GM12878 (cell line): ENCODE measurements around the gene ZNF212. TPM values are rescaled to one million over a fixed set of nuclear protein-coding genes. Genes with fewer than 3 reads are reported as not detected.

Experiments
- ATAC-seq: fragments of 200-7000 bp; cut with Tn5 transposase; 3 replicates; pipeline ENCODE4 v1.9.1; 2020; ENCODE audit warnings: mild to moderate bottlenecking, moderate library complexity
- BruUV-seq: library from RNA; stranded (reverse); fragments of 400-500 nt; replicated peaks from 2 replicates; lab custom pipeline; 2021; lab: Mats Ljungman, UMichigan
- CTCF ChIA-PET: fragments of 300-600 bp; sonication (Branson Sonifier 250); formaldehyde crosslinking; extraction: SDS; loops from one replicate; lab custom pipeline; 2021; ENCODE audit warnings: inconsistent platforms; lab: Yijun Ruan, JAX
- POLR2A ChIA-PET: fragments of 350-600 bp; formaldehyde crosslinking; extraction: SDS; loops from one replicate; lab custom pipeline; 2021; ENCODE audit warnings: inconsistent platforms; lab: Charles Lee
- RAD21 ChIA-PET: fragments of 300-600 bp; sonication (Branson Sonifier 250); formaldehyde crosslinking; loops from one replicate; lab custom pipeline; 2023; ENCODE audit warnings: antibody characterized with exemption; ENCODE audit not compliant: unreplicated experiment; lab: Charles Lee
- SMC1A ChIA-PET: fragments of 300-600 bp; sonication (Branson Sonifier 250); formaldehyde crosslinking; loops from one replicate; lab custom pipeline; 2023; ENCODE audit not compliant: unreplicated experiment, uncharacterized antibody; lab: Charles Lee
- DNase-seq: peaks from one replicate; pipeline ENCODE4 v3.0.0-alpha.2; 2011; ENCODE audit warnings: low read depth, low spot score
- FAIRE-seq: peaks from 3 replicates; lab custom pipeline; 2011; peaks lifted over from hg19 to GRCh38; lab: Jason Lieb, UNC
- H2AFZ ChIP-seq: 2 replicates; pipeline ENCODE4 v1.6.0; 2011; ENCODE audit warnings: low read depth, low read length, control low read depth; ENCODE audit not compliant: control insufficient read depth
- H3K27ac ChIP-seq: 2 replicates; pipeline ENCODE4 v1.5.1; 2011; ENCODE audit warnings: control low read depth; ENCODE audit not compliant: control insufficient read depth, insufficient read depth
- H3K27me3 ChIP-seq, 2 experiments: replicated peaks in 1 of 2; 2 replicates each; pipeline versions ENCODE4 v1.6.0 to v1.6.1; 2011; ENCODE audit warnings: low read length in 1 of 2; ENCODE audit not compliant: control insufficient read depth in 2 of 2, insufficient read depth in 2 of 2
- H3K36me3 ChIP-seq, 2 experiments: 2 replicates each; pipeline ENCODE4 v1.5.1; 2011; ENCODE audit warnings: low read length in 1 of 2; ENCODE audit not compliant: control insufficient read depth in 2 of 2, insufficient read depth in 2 of 2
- H3K4me1 ChIP-seq: 2 replicates; pipeline ENCODE4 v1.6.1; 2011; ENCODE audit warnings: mild to moderate bottlenecking, low read length, moderate library complexity, mixed read lengths; ENCODE audit not compliant: control insufficient read depth, insufficient read depth
- H3K4me2 ChIP-seq: 2 replicates; pipeline ENCODE4 v1.6.0; 2011; ENCODE audit warnings: control low read depth; ENCODE audit not compliant: control insufficient read depth, insufficient read depth
- H3K4me3 ChIP-seq: fragments of 200-600 bp; sonication (generic); 2 replicates; pipeline ENCODE4 v1.5.1; 2016
- H3K79me2 ChIP-seq: 2 replicates; pipeline ENCODE4 v1.6.0; 2011; ENCODE audit warnings: low read length; ENCODE audit not compliant: control insufficient read depth, insufficient read depth
- H3K9ac ChIP-seq: 2 replicates; pipeline ENCODE4 v1.8.0; 2011; ENCODE audit warnings: low read length, control low read depth, mixed read lengths; ENCODE audit not compliant: control insufficient read depth, insufficient read depth
- H3K9me3 ChIP-seq: replicated peaks from 3 replicates; pipeline ENCODE4 v1.5.1; 2011; ENCODE audit warnings: mild to moderate bottlenecking, low read length; ENCODE audit not compliant: control insufficient read depth, insufficient read depth
- H4K20me1 ChIP-seq: 2 replicates; pipeline ENCODE4 v1.6.0; 2011; ENCODE audit not compliant: control insufficient read depth, insufficient read depth
- IRF4 ChIP-seq: IDR thresholded peaks from 2 replicates; pipeline ENCODE4 v1.6.1; 2011; ENCODE audit warnings: low read depth, low read length
- MEF2B ChIP-seq: fragments of 450-650 bp; IDR thresholded peaks from 2 replicates; pipeline ENCODE4 v1.6.1; 2018; ENCODE audit warnings: mild to moderate bottlenecking, moderate library complexity; ENCODE audit not compliant: partially characterized antibody, poor library complexity, severe bottlenecking
- MXI1 ChIP-seq: fragments of 150-350 bp; IDR thresholded peaks from 2 replicates; pipeline ENCODE4 v1.6.1; 2011; ENCODE audit warnings: low read depth, mild to moderate bottlenecking, inconsistent platforms, low read length, improper control_type of control experiment
- NFYB ChIP-seq: IDR thresholded peaks from 2 replicates; pipeline ENCODE4 v1.6.1; 2011; ENCODE audit warnings: low read depth, mild to moderate bottlenecking, low read length, improper control_type of control experiment, moderate library complexity; ENCODE audit not compliant: insufficient read depth
- NRF1 ChIP-seq: conservative IDR thresholded peaks from 2 replicates; pipeline ENCODE4 v1.6.1; 2011; ENCODE audit warnings: mild to moderate bottlenecking, low read depth, low read length, improper control_type of control experiment
- SMAD5 ChIP-seq: IDR thresholded peaks from 2 replicates; pipeline ENCODE4 v1.6.1; 2016; ENCODE audit warnings: antibody characterized with exemption, low read depth
- TCF3 ChIP-seq: IDR thresholded peaks from 2 replicates; pipeline ENCODE4 v1.6.1; 2012; ENCODE audit warnings: low read depth, mild to moderate bottlenecking, low read length, borderline replicate concordance; ENCODE audit not compliant: insufficient read depth
- ZNF217 ChIP-seq: fragments of 450-650 bp; IDR thresholded peaks from 2 replicates; pipeline ENCODE4 v1.6.1; 2017; ENCODE audit warnings: antibody characterized with exemption, mild to moderate bottlenecking
- WGBS: methylation state at CpG from one replicate; pipeline ENCODE4 v1.1.6; 2016; ENCODE audit warnings: low lambda C conversion rate; ENCODE audit not compliant: insufficient replicate concordance, insufficient coverage; ENCODE audit errors: missing lambda C conversion rate; 5-methylcytosine and 5-hydroxymethylcytosine counted together
- in situ Hi-C: fragments of 300-500 bp; cut with MboI; formaldehyde crosslinking; loops from 9 replicates; pipeline ENCODE4 v1.14.3; 2018; ENCODE audit warnings: mixed read lengths
- intact Hi-C: fragments of 100-400 bp; cut with micrococcal nuclease; formaldehyde crosslinking; loops from one replicate; pipeline ENCODE4 v1.14.2; 2022; ENCODE audit not compliant: unreplicated experiment
- polyA plus RNA-seq, 11 experiments: library from polyadenylated mRNA; depleted of rRNA in 4 of 11; unstranded in 6 of 11; stranded (reverse) in 5 of 11; fragments of >200 nt; fragmentation: Nextera tagmentation in 4 of 11; fragmentation: Illumina TruSeq in 1 of 11; extraction: Ambion mirVana in 4 of 11; extraction: Trizol in 1 of 11; gene quantifications; 1 replicate in 1 of 11; 2 replicates in 10 of 11; pipeline versions ENCODE4 v1.2.1 to v1.2.3, GENCODE V29; 2011 to 2016; ENCODE audit warnings: inconsistent platforms in 2 of 11, missing spikeins in 2 of 11, low read depth in 1 of 11
- total RNA-seq, 4 experiments: library from RNA; depleted of rRNA in 3 of 4; stranded (reverse); fragments of >200 nt in 3 of 4; fragmentation: Illumina TruSeq in 1 of 4; extraction: Trizol in 1 of 4; gene quantifications; 2 replicates each; pipeline versions ENCODE4 v1.2.1 to v1.2.3, GENCODE V29; 2013 to 2021
- TF ChIP-seq, protein P1 (sequence below): IDR thresholded peaks from 2 replicates; pipeline ENCODE4 v1.6.1; 2011; ENCODE audit warnings: low read depth, mild to moderate bottlenecking, low read length, moderate library complexity, borderline replicate concordance; ENCODE audit errors: extremely low read depth

The ZNF212 gene
- total and polyA plus RNA-seq, 10 of the 15 experiments (the other 5 are each of a cell fraction or from before 2014, with no cell fraction given) = 1.2 to 11.6 (median 5.4) TPM

DNA sequence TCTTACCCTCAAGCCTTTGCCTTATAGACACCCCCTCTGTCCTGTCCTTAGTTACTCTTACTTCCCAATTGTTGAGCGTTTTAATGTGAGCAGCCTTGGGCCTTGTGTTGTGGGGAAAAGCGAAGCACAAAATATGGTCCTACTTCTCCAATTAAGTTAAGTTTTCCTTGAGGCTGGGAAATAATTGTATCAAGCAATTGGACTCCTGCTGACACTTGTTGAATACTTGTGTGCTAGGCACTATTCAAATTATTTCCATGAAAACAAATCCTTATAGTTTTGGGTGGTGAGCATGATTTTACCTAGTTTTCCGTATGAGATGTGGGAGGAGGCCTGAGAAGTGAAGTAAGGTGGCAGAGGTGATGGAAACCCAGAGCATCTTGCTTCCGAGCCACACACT, 17.1 kb downstream of the ZNF212 start (continued):
- TF ChIP-seq IRF4 = no peak
- TF ChIP-seq, all 136 proteins: peak for 0

DNA sequence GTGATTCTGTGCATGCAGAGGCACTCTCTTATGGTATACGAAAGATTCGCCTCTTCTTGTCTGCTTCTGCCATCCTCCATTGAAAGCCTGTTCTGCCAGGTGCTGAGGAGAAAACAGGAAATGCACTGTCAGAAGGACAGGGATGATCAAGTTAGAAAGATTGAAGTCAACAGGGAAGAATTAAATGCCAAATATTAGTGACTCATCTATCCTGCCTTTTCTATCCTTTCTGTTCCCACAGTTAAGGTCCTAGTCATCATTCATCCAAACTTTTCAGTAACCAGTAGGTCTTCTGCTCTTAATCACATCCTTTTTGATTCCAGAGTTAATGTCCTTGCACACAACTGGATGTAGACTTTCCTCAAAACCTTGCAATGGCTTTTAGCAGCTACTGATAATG, 17.7 kb downstream of the ZNF212 start:
- TF ChIP-seq MEF2B (no peak), NFYB (no peak), SMAD5 (no peak), ZNF217 (no peak), TCF3 (no peak), MXI1 (no peak), NRF1 (no peak)
- TF ChIP-seq, protein P1, sequence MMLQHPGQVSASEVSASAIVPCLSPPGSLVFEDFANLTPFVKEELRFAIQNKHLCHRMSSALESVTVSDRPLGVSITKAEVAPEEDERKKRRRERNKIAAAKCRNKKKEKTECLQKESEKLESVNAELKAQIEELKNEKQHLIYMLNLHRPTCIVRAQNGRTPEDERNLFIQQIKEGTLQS = no peak
- no peak overlapping the region for H3K9ac ChIP-seq
- DNase-seq = no peak
- 96% methylated on average over 2 of the region's 2 CpGs for WGBS
- intact Hi-C loops = no loop called here
- CTCF ChIA-PET = interaction anchor here (0.8 kb wide), 1 partner anchor 10 kb away, joined by 3 read pairs; no protein-coding TSS in a partner anchor
- peaks cover 6% of the 10 kb centered on the region for H3K4me1 ChIP-seq
- peaks cover 9 to 14% of the 10 kb centered on the region in 2 experiments for H3K36me3 ChIP-seq
- POLR2A ChIA-PET = no interaction called here
- FAIRE-seq = no peak
- H4K20me1 ChIP-seq = no peaks in the 10 kb centered on the region
- H3K27ac ChIP-seq = no peak overlapping the region
- ATAC-seq = no peak
- H3K4me3 ChIP-seq = no peak overlapping the region
- no peaks in the 10 kb centered on the region for H3K27me3 ChIP-seq
- no peak overlapping the region for H2AFZ ChIP-seq
- SMC1A ChIA-PET = no interaction called here
- no peaks in the 10 kb centered on the region for H3K9me3 ChIP-seq
- H3K79me2 ChIP-seq = no peaks in the 10 kb centered on the region
- H3K4me2 ChIP-seq = no peak overlapping the region
- RAD21 ChIA-PET = no interaction called here
- BruUV-seq = no TSS peak
- in situ Hi-C loops = no loop called here
